HL-60 (cell line): ENCODE data around the gene GPR173.

ENCODE experiments used
- DNase-seq, 2 experiments: peaks; one replicate each; pipeline ENCODE4 v3.0.0-alpha.2; 2010 to 2020; ENCODE audit warnings: low read depth in 1 of 2, low spot score in 1 of 2
- H3K27ac ChIP-seq: fragments of 250-450 bp; sonication (Bioruptor Pico); replicated peaks from 2 replicates; pipeline ENCODE4 v1.5.1; 2020; ENCODE audit warnings: mild to moderate bottlenecking, moderate library complexity
- H3K27me3 ChIP-seq: fragments of 250-450 bp; sonication (Bioruptor Pico); 2 replicates; pipeline ENCODE4 v1.5.1; 2021; ENCODE audit warnings: mild to moderate bottlenecking, moderate library complexity; ENCODE audit not compliant: insufficient read depth, poor library complexity, severe bottlenecking
- H3K4me3 ChIP-seq: replicated peaks from 2 replicates; pipeline ENCODE4 v1.5.1; 2011; ENCODE audit warnings: mild to moderate bottlenecking, control low read depth, low read length; ENCODE audit not compliant: insufficient read depth
- CTCF ChIP-seq: IDR thresholded peaks from one replicate; pipeline ENCODE4 v1.5.1; 2011; ENCODE audit warnings: low read length, control low read depth, inconsistent platforms; ENCODE audit not compliant: insufficient read depth
- GABPA ChIP-seq: IDR thresholded peaks from 2 replicates; pipeline ENCODE4 v1.6.1; 2012; ENCODE audit warnings: low read depth
- POLR2AphosphoS5 ChIP-seq: IDR thresholded peaks from 2 replicates; pipeline ENCODE4 v1.6.1; 2012; ENCODE audit warnings: low read depth
- REST ChIP-seq: IDR thresholded peaks from 2 replicates; pipeline ENCODE4 v1.6.1; 2012; ENCODE audit warnings: low read depth; ENCODE audit not compliant: insufficient replicate concordance
- SPI1 ChIP-seq: IDR thresholded peaks from 2 replicates; pipeline ENCODE4 v1.6.1; 2012; ENCODE audit warnings: low read depth, mild to moderate bottlenecking, borderline replicate concordance

Gene GPR173

GRCh38 chrX:53085661-53086229 is 37.2 kb downstream of the GPR173 start:
- DNase-seq: no peak
- TF ChIP-seq CTCF (no peak), POLR2AphosphoS5 (no peak), REST (no peak), SPI1 (no peak), GABPA (no peak)
- Histone ChIP-seq H3K27ac (no peak overlapping the region), H3K27me3 (no peaks in the 10 kb centered on the region), H3K4me3 (no peak overlapping the region)

- Histone ChIP-seq H3K27ac (no peak overlapping the region), H3K4me3 (no peak overlapping the region), H3K27me3 (no peaks in the 10 kb centered on the region)
- TF ChIP-seq CTCF (no peak), GABPA (no peak), SPI1 (no peak)
- DNase-seq: no peak
These were observed 37.9 kb downstream of the GPR173 start for GRCh38 chrX:53086464-53086863.

GRCh38 chrX:53087388-53087831 is 38.8 kb downstream of the GPR173 start:
- no peak for DNase-seq
- H3K27ac ChIP-seq: no peak overlapping the region
- no peaks in the 10 kb centered on the region for H3K27me3 ChIP-seq
- H3K4me3 ChIP-seq: no peak overlapping the region
- no peak for TF ChIP-seq POLR2AphosphoS5
- no peak for TF ChIP-seq SPI1
- no peak for TF ChIP-seq REST
- no peak for TF ChIP-seq GABPA
- TF ChIP-seq CTCF: no peak
